ENCODE results near the gene CDNF. TPM values are rescaled to one million over a fixed set of nuclear protein-coding genes. Genes with fewer than 3 reads are reported as not detected.

CDNF gene
- total and polyA plus RNA-seq, 10 of the 15 experiments (the other 5 are each of a cell fraction or from before 2014, with no cell fraction given): 0.08 to 1.9 (median 0.77) TPM

DNA sequence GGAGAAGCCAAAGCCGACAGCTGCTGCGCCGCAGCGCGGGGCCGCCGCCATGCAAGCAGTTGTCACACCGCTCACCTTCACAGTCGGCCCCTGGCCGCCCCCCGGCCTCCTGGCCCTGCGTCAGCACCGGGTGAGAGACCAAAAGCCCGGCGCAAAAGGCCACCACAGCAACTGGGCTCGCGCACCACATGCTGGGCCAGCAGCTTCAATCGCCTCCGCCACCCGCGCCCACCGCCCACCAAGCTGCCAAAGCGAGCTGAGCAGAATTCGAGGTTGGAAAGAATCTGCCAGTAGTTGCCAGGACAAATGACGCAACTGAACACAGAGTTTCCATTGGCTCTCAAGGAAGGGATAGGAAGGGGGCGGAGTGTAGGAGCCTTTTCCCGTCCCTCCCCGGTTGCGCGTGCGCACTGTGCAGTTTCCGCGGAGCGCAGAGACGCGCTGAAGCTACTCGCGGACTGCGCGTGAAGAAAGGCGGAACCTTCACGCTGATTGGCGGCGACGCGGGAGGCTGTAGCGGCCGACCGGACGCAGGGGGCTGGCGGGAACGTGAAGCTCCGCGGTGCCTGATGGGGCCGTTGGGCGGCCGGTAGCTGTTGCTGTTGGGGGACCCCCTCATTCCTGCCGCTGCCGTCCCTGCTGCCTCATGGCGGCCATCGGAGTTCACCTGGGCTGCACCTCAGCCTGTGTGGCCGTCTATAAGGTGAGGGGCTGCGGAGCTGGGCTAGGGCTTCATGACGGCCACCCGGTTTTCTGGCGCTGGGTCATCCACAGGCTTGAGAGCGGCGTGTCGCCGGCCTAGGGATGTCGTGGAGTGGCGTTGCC, at the start of gene CDNF, which contains the start of the genes HSPA14 and MSANTD7 (continued):
- TF ChIP-seq ESRRA (IDR thresholded peaks at IDR 0.05; ENCODE audit: low read length): 0 out of 2 replicates have a peak, but pooled peaks have one; percentile 47
- peak; percentile 98 for TF ChIP-seq CREB1 (IDR thresholded peaks at IDR 0.05; ENCODE audit: low read depth)
- TF ChIP-seq BHLHE40 (IDR thresholded peaks at IDR 0.05; ENCODE audit: borderline replicate concordance in 1 of 2, low read depth in 2 of 2, low read length in 1 of 2): peak; percentile 83 to 90
- peak; percentile 100 for TF ChIP-seq RFX5 (IDR thresholded peaks at IDR 0.05; ENCODE audit: low read depth, low read length)
- TF ChIP-seq, protein P1, sequence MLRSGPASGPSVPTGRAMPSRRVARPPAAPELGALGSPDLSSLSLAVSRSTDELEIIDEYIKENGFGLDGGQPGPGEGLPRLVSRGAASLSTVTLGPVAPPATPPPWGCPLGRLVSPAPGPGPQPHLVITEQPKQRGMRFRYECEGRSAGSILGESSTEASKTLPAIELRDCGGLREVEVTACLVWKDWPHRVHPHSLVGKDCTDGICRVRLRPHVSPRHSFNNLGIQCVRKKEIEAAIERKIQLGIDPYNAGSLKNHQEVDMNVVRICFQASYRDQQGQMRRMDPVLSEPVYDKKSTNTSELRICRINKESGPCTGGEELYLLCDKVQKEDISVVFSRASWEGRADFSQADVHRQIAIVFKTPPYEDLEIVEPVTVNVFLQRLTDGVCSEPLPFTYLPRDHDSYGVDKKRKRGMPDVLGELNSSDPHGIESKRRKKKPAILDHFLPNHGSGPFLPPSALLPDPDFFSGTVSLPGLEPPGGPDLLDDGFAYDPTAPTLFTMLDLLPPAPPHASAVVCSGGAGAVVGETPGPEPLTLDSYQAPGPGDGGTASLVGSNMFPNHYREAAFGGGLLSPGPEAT (IDR thresholded peaks at IDR 0.05; ENCODE audit: low read depth): no peak; the same call in 1 of the 2 replicates
- peak; percentile 42 for TF ChIP-seq MEF2B (IDR thresholded peaks at IDR 0.05; ENCODE audit: partially characterized antibody, poor library complexity, severe bottlenecking)
- TF ChIP-seq, protein P2, sequence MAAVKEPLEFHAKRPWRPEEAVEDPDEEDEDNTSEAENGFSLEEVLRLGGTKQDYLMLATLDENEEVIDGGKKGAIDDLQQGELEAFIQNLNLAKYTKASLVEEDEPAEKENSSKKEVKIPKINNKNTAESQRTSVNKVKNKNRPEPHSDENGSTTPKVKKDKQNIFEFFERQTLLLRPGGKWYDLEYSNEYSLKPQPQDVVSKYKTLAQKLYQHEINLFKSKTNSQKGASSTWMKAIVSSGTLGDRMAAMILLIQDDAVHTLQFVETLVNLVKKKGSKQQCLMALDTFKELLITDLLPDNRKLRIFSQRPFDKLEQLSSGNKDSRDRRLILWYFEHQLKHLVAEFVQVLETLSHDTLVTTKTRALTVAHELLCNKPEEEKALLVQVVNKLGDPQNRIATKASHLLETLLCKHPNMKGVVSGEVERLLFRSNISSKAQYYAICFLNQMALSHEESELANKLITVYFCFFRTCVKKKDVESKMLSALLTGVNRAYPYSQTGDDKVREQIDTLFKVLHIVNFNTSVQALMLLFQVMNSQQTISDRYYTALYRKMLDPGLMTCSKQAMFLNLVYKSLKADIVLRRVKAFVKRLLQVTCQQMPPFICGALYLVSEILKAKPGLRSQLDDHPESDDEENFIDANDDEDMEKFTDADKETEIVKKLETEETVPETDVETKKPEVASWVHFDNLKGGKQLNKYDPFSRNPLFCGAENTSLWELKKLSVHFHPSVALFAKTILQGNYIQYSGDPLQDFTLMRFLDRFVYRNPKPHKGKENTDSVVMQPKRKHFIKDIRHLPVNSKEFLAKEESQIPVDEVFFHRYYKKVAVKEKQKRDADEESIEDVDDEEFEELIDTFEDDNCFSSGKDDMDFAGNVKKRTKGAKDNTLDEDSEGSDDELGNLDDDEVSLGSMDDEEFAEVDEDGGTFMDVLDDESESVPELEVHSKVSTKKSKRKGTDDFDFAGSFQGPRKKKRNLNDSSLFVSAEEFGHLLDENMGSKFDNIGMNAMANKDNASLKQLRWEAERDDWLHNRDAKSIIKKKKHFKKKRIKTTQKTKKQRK (IDR thresholded peaks at IDR 0.05; ENCODE audit: low read depth, low read length): no peak
- TF ChIP-seq, protein P3, sequence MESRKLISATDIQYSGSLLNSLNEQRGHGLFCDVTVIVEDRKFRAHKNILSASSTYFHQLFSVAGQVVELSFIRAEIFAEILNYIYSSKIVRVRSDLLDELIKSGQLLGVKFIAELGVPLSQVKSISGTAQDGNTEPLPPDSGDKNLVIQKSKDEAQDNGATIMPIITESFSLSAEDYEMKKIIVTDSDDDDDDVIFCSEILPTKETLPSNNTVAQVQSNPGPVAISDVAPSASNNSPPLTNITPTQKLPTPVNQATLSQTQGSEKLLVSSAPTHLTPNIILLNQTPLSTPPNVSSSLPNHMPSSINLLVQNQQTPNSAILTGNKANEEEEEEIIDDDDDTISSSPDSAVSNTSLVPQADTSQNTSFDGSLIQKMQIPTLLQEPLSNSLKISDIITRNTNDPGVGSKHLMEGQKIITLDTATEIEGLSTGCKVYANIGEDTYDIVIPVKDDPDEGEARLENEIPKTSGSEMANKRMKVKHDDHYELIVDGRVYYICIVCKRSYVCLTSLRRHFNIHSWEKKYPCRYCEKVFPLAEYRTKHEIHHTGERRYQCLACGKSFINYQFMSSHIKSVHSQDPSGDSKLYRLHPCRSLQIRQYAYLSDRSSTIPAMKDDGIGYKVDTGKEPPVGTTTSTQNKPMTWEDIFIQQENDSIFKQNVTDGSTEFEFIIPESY (IDR thresholded peaks at IDR 0.05): no peak
- no peak for TF ChIP-seq NR2C1 (IDR thresholded peaks at IDR 0.05)
- TF ChIP-seq SREBF2 (IDR thresholded peaks at IDR 0.05; ENCODE audit: low read length): peak; percentile 49; the same call in 1 of the 2 replicates
- TF ChIP-seq SMARCA5 (IDR thresholded peaks at IDR 0.05): peak; percentile 67
- no peak for TF ChIP-seq PAX8 (IDR thresholded peaks at IDR 0.05)
- TF ChIP-seq, protein P4, sequence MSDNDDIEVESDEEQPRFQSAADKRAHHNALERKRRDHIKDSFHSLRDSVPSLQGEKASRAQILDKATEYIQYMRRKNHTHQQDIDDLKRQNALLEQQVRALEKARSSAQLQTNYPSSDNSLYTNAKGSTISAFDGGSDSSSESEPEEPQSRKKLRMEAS (IDR thresholded peaks at IDR 0.05; ENCODE audit: low read depth, low read length): no peak; the same call in 1 of the 2 replicates
- TF ChIP-seq, protein P5, sequence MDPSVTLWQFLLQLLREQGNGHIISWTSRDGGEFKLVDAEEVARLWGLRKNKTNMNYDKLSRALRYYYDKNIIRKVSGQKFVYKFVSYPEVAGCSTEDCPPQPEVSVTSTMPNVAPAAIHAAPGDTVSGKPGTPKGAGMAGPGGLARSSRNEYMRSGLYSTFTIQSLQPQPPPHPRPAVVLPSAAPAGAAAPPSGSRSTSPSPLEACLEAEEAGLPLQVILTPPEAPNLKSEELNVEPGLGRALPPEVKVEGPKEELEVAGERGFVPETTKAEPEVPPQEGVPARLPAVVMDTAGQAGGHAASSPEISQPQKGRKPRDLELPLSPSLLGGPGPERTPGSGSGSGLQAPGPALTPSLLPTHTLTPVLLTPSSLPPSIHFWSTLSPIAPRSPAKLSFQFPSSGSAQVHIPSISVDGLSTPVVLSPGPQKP (IDR thresholded peaks at IDR 0.05; ENCODE audit: low read depth, low read length): peak; percentile 51; the same call in 1 of the 2 replicates
- TF ChIP-seq NFIC (IDR thresholded peaks at IDR 0.05; ENCODE audit: low read depth, low read length): no peak
- 0 out of 2 replicates have a peak, but pooled peaks have one; percentile 27 for TF ChIP-seq TCF12 (IDR thresholded peaks at IDR 0.05; ENCODE audit: low read depth, low read length)
- no peak for TF ChIP-seq ZBED1 (IDR thresholded peaks at IDR 0.05; ENCODE audit: borderline replicate concordance)
- no peak for TF ChIP-seq TARDBP (IDR thresholded peaks at IDR 0.05; ENCODE audit: borderline replicate concordance)
- peak; percentile 12 for TF ChIP-seq FOS (IDR thresholded peaks at IDR 0.05; ENCODE audit: borderline replicate concordance, extremely low read depth, insufficient read length)
- TF ChIP-seq FOXK2 (IDR thresholded peaks at IDR 0.05): no peak
- TF ChIP-seq BACH1 (IDR thresholded peaks at IDR 0.05; ENCODE audit: borderline replicate concordance): peak; percentile 67
- no peak for TF ChIP-seq SUPT20H (IDR thresholded peaks at IDR 0.05; ENCODE audit: borderline replicate concordance, control insufficient read depth, low read depth, low read length)
